GM18907 (cell line): ENCODE data around the gene RPUSD4.
A peak's percentile ranks its signal among the peaks of the same experiment; 100 is the strongest.

Source experiments
- ATAC-seq: cut with Tn5 transposase; IDR thresholded peaks from one replicate; pipeline ENCODE4 v1.9.1; 2021; ENCODE audit warnings: mild to moderate bottlenecking, moderate library complexity; ENCODE audit not compliant: unreplicated experiment

Gene RPUSD4

GRCh38 chr11:126185259-126186024, 26.0 kb downstream of the RPUSD4 start:
- ATAC-seq: no peak

- no peak for ATAC-seq
Measured at GRCh38 chr11:126182787-126183445, 28.5 kb downstream of the RPUSD4 start.

DNA sequence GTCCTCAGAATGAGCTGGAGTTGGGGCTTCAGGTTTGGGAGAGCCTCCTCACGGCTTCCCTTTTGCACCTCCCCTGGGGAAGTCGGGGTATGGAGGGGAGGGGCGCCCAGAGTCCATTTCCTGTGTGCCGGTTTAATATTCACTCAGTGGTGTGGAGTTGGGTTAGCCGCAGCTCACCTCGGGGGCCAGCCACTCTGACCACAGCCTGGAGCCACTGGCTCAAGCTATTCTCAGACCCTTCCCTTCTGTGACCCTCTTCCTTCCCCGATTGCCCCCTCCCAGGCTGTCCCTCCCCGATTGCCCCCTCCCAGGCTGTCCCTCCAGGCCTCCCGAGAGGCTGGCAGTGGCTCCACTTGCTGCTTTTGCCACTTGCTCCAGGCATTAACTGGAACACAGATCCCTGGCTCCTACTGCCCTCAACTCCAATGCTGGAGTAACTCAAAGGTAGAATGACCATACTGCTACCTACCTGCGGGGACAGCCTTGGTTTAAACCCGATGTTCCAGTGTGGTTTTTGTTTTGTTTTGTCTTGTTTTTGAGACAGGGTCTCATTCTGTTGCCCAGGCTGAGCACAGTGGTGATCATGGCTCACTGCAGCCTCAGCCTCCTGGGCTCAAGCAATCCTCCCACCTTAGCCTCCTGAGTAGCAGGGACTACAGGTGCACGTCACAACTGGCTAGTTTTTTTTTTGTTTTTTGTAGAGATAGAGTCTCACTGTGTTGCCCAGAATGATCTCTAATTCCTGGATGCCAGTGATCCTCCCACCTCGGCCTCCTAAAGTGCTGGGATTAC, 29.3 kb downstream of the RPUSD4 start:
- peak; percentile 85 for ATAC-seq

DNA sequence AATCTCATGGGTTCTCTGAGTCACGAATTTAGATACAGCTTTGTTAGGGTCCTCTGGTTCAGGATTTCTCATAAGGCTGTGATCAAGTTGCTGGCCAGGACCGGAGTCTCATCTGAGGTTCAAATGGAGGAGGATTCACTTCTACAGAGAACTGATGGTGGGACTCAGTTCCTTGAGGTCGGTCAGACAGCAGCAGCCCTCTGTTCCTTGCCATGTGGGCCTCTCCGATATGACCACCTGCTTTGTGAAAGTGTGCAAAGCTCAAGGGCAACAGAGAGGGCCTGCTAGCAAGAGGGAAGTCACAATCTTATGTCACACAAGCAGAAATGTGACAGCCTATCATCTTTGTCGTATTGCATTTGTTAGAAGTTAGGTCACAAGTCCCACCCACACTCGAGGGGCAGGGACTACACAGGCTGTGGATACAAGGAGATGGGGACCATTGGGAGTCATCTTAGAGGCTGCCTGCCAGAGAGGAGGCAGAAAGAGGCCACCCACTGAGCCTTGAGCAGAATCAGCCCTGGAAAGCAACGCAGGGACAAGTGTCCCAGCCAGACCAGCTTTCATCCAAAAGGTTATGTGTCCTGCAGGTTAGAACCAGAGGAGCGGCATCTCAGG, 34.5 kb downstream of the RPUSD4 start:
- no peak for ATAC-seq

GRCh38 chr11:126175393-126175792, 36.1 kb downstream of the RPUSD4 start:
- ATAC-seq: no peak

GRCh38 chr11:126174816-126175215, 36.6 kb downstream of the RPUSD4 start:
- ATAC-seq: no peak

GRCh38 chr11:126173257-126173656, 38.2 kb downstream of the RPUSD4 start:
- ATAC-seq: no peak

- ATAC-seq: no peak
Measured at GRCh38 chr11:126172596-126173038, 38.8 kb downstream of the RPUSD4 start.

DNA sequence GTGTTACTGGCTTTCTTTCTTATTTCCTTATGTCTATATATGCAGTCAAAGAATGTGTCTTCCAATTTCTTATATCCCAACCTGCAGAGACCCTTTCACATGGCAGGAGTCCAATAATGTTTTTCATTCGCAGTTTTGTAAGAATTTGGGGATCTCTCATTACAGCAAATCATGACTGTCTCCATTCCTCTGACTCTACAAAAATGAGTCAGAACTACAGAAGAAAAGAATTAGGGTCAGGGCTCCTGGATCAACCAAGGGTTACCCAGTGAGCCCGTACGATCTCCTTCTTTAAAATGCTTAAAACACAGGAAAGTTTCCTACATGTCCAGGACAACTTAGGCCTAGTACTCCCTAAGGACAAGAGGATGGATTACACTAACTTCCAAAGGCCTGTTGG, 42.2 kb downstream of the RPUSD4 start:
- no peak for ATAC-seq

DNA sequence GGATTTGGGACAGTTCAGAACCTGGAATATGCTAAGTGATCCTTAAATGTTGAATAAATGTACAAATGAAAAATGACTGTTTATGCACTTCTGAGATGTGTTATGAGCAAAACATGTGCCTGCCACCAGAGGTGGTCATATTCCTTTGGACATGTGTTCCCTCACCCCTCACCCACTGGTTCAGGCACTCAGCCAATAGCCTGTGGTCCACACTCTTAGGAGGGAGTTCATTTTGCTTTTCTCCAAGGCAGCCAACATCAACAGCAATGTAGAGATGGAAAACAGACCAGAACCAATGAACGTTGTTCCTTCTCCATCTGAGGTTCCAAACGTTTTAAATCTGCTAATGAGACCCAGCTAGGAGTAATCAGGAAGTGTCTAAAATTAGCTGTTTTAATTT, 44.0 kb downstream of the RPUSD4 start:
- no peak for ATAC-seq

DNA sequence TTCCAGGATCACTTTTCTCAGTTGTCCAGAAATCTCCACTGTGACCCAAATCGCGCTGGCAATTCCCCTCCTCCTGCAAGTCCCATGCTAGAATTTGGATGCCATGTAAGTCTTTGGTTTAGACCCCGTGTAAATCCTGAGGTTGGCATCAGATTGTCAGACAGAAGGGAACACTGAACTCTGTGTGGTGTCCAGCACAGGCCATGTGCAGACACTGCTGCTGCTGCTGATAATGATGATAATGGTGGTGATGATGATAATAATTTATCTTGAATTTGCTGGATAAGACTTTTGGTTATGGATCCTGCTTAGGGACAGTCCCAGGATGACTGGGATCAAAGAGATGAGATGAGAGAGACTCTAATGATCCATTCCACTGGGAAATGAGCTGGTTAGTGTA, 45.0 kb downstream of the RPUSD4 start:
- no peak for ATAC-seq

DNA sequence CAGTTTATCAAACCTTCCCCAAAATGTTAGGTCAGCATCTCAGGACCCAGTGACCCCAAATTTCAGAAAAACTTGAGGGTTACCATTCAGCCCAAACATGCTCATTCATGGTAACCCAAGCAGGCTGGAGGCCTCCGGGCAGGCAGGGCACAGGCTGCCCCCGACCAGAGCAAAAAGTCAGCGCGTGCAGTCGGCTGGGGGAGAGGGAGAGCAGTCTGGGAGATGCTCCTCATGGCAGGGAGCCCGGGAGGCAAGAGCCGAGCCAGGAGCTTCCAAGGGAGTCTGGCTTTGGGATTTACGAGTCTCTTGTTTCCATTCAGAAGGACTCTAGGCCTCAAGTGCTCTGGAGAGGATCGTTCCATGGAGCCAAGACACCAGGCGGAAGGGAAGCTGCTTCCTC, 45.7 kb downstream of the RPUSD4 start:
- ATAC-seq: no peak

- ATAC-seq: no peak
Measured at GRCh38 chr11:126165311-126165720, 46.1 kb downstream of the RPUSD4 start.

DNA sequence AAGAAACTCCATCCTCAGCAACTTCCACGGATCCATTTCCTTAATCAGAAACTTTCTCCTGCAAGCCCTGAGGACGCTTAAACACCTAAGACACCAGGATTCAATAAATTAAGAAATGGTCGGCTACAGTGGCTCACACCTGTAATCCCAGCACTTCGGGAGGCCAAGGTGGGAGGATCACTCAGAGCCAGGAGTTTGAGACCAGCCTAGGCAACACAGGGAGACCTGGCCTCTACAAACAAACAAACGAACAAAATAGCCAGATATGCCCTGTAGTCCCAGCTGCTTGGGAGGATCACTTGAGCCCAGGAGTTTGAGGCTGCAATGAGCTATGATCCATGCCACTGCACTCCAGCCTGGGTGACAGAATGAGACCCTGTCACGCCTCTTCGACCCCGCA, 46.7 kb downstream of the RPUSD4 start:
- ATAC-seq: no peak

- ATAC-seq: no peak
Measured at GRCh38 chr11:126163779-126164178, 47.7 kb downstream of the RPUSD4 start.

DNA sequence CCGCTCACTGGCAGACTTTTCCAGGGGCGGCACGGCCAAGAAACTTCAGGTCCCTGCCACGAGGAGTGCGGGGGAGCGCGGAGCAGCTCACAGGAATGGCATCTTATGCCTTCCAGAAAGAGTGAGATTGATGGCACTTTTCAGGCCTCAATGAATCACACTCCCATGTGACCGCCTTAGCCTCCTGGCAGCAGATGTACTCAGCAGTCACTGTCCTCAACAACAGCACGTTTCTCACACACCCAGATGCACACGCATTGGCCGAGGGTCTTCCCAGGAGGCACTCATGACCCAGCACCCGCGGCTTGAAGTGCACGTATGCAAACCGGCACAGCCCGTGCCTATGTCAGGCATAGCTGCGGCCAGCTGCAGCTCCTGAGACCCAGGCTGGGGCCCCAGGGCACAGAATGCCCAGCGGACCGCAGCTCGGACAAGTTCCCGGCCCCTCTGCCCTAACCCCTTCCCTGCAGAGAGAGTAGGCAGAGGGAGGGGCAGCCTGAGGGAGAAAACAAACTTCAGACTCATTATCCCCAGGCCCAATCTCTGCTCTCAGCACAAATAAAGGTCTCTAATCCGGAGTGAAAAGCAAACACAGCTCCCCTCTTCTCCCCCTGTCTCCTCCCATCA, 48.3 kb downstream of the RPUSD4 start:
- ATAC-seq: no peak

- no peak for ATAC-seq
Measured at GRCh38 chr11:126162306-126163030, 49.0 kb downstream of the RPUSD4 start.

GRCh38 chr11:126161023-126161391, 50.4 kb downstream of the RPUSD4 start:
- no peak for ATAC-seq

GRCh38 chr11:126160345-126161022, 51.0 kb downstream of the RPUSD4 start:
- ATAC-seq: no peak
